Measurements from ENCODE around the gene PRSS21.

PRSS21 gene

GRCh38 chr16:2787961-2788360, 29.1 kb upstream of the PRSS21 start:
- H3K36me3 ChIP-seq (ENCODE audit: control insufficient read depth, insufficient read depth, low read length), result no peaks in the 10 kb centered on the region
- no peak for DNase-seq (ENCODE audit: extremely low read depth, insufficient read length)
- H3K4me3 ChIP-seq (replicated peaks; ENCODE audit: low read depth, low read length), result no peak overlapping the region
- no peak for TF ChIP-seq CTCF (IDR thresholded peaks at IDR 0.05; ENCODE audit: insufficient read depth, low read length, poor library complexity, severe bottlenecking)
- H3K27me3 ChIP-seq (replicated peaks; ENCODE audit: control insufficient read depth, insufficient read depth, low read length), result no peaks in the 10 kb centered on the region; the same call in 1 of the 2 replicates

- Histone ChIP-seq H3K27me3 (replicated peaks; ENCODE audit: control insufficient read depth, insufficient read depth, low read length) (no peaks in the 10 kb centered on the region; the same call in 1 of the 2 replicates), H3K36me3 (ENCODE audit: control insufficient read depth, insufficient read depth, low read length) (no peaks in the 10 kb centered on the region), H3K4me3 (replicated peaks; ENCODE audit: low read depth, low read length) (no peak overlapping the region)
- TF ChIP-seq CTCF (IDR thresholded peaks at IDR 0.05; ENCODE audit: insufficient read depth, low read length, poor library complexity, severe bottlenecking), result no peak
- no peak for DNase-seq (ENCODE audit: extremely low read depth, insufficient read length)
Observed at GRCh38 chr16:2790631-2791030, 26.4 kb upstream of the PRSS21 start.

GRCh38 chr16:2791174-2791573, 25.9 kb upstream of the PRSS21 start:
- no peak overlapping the region for H3K4me3 ChIP-seq (replicated peaks; ENCODE audit: low read depth, low read length)
- no peaks in the 10 kb centered on the region; the same call in 1 of the 2 replicates for H3K27me3 ChIP-seq (replicated peaks; ENCODE audit: control insufficient read depth, insufficient read depth, low read length)
- H3K36me3 ChIP-seq (ENCODE audit: control insufficient read depth, insufficient read depth, low read length), result no peaks in the 10 kb centered on the region
- TF ChIP-seq CTCF (IDR thresholded peaks at IDR 0.05; ENCODE audit: insufficient read depth, low read length, poor library complexity, severe bottlenecking), result no peak
- DNase-seq (ENCODE audit: extremely low read depth, insufficient read length), result no peak

- H3K4me3 ChIP-seq (replicated peaks; ENCODE audit: low read depth, low read length), result no peak overlapping the region
- no peak for TF ChIP-seq CTCF (IDR thresholded peaks at IDR 0.05; ENCODE audit: insufficient read depth, low read length, poor library complexity, severe bottlenecking)
- H3K36me3 ChIP-seq (ENCODE audit: control insufficient read depth, insufficient read depth, low read length), result no peaks in the 10 kb centered on the region
- no peak for DNase-seq (ENCODE audit: extremely low read depth, insufficient read length)
- no peaks in the 10 kb centered on the region for H3K27me3 ChIP-seq (replicated peaks; ENCODE audit: control insufficient read depth, insufficient read depth, low read length)
Observed at GRCh38 chr16:2792940-2793339, 24.1 kb upstream of the PRSS21 start.

- no peak overlapping the region for H3K4me3 ChIP-seq (replicated peaks; ENCODE audit: low read depth, low read length)
- DNase-seq (ENCODE audit: extremely low read depth, insufficient read length), result no peak
- no peaks in the 10 kb centered on the region for H3K27me3 ChIP-seq (replicated peaks; ENCODE audit: control insufficient read depth, insufficient read depth, low read length)
- TF ChIP-seq CTCF (IDR thresholded peaks at IDR 0.05; ENCODE audit: insufficient read depth, low read length, poor library complexity, severe bottlenecking), result no peak
- H3K36me3 ChIP-seq (ENCODE audit: control insufficient read depth, insufficient read depth, low read length), result no peaks in the 10 kb centered on the region
Observed at GRCh38 chr16:2795395-2796143, 21.5 kb upstream of the PRSS21 start.
